ENCODE results near the gene DAGLB.
"Not testable (repeated sequence)": the region's sequence is repeated elsewhere in the genome, so short reads cannot be mapped to it uniquely, and the experiment has no call there.

Gene DAGLB

GRCh38 chr7:6397759-6398495 is 49.8 kb downstream of the DAGLB start:
- DNase-seq (ENCODE audit: low spot score) = not testable (repeated sequence)

GRCh38 chr7:6395898-6396595 is 51.7 kb downstream of the DAGLB start:
- DNase-seq (ENCODE audit: low spot score) = no peak

- no peak for DNase-seq (ENCODE audit: low spot score)
Measured at GRCh38 chr7:6394114-6394513, 53.6 kb downstream of the DAGLB start.

- no peak for DNase-seq (ENCODE audit: low spot score)
Measured at GRCh38 chr7:6393667-6394056, 54.1 kb downstream of the DAGLB start.

- peak; percentile 51 for DNase-seq (ENCODE audit: low spot score)
Measured at GRCh38 chr7:6392712-6393666, 54.8 kb downstream of the DAGLB start.

GRCh38 chr7:6389728-6390127 is 58.0 kb downstream of the DAGLB start:
- DNase-seq (ENCODE audit: low spot score) = no peak

GRCh38 chr7:6387734-6388294 is 59.9 kb downstream of the DAGLB start:
- no peak for DNase-seq (ENCODE audit: low spot score)

GRCh38 chr7:6386779-6387178 is 61.0 kb downstream of the DAGLB start:
- DNase-seq (ENCODE audit: low spot score) = no peak

GRCh38 chr7:6385909-6386560 is 61.7 kb downstream of the DAGLB start:
- no peak for DNase-seq (ENCODE audit: low spot score)

GRCh38 chr7:6385110-6385781 is 62.5 kb downstream of the DAGLB start:
- peak; percentile 92 for DNase-seq (ENCODE audit: low spot score)

- no peak for DNase-seq (ENCODE audit: low spot score)
Measured at GRCh38 chr7:6384327-6384726, 63.4 kb downstream of the DAGLB start.

- DNase-seq (ENCODE audit: low spot score) = no peak
Measured at GRCh38 chr7:6382817-6383216, 64.9 kb downstream of the DAGLB start.

- DNase-seq (ENCODE audit: low spot score) = not testable (repeated sequence)
Measured at GRCh38 chr7:6381846-6382245, 65.9 kb downstream of the DAGLB start.

- DNase-seq (ENCODE audit: low spot score) = no peak
Measured at GRCh38 chr7:6380310-6381095, 67.3 kb downstream of the DAGLB start.

- no peak for DNase-seq (ENCODE audit: low spot score)
Measured at GRCh38 chr7:6379886-6380285, 67.9 kb downstream of the DAGLB start.

- DNase-seq (ENCODE audit: low spot score) = not testable (repeated sequence)
Measured at GRCh38 chr7:6378556-6378955, 69.2 kb downstream of the DAGLB start.

GRCh38 chr7:6376820-6377219 is 70.9 kb downstream of the DAGLB start:
- DNase-seq (ENCODE audit: low spot score) = no peak

- DNase-seq (ENCODE audit: low spot score) = peak; percentile 50
Measured at GRCh38 chr7:6375348-6376101, 72.2 kb downstream of the DAGLB start.

- DNase-seq (ENCODE audit: low spot score) = no peak
Measured at GRCh38 chr7:6367701-6368211, 80.0 kb downstream of the DAGLB start.
